ENCODE results near the gene PAF1. TPM values are rescaled to one million over a fixed set of nuclear protein-coding genes. Genes with fewer than 3 reads are reported as not detected.

Gene PAF1
- total RNA-seq, 1 experiment from 2014 or later, result 38.0 TPM

DNA sequence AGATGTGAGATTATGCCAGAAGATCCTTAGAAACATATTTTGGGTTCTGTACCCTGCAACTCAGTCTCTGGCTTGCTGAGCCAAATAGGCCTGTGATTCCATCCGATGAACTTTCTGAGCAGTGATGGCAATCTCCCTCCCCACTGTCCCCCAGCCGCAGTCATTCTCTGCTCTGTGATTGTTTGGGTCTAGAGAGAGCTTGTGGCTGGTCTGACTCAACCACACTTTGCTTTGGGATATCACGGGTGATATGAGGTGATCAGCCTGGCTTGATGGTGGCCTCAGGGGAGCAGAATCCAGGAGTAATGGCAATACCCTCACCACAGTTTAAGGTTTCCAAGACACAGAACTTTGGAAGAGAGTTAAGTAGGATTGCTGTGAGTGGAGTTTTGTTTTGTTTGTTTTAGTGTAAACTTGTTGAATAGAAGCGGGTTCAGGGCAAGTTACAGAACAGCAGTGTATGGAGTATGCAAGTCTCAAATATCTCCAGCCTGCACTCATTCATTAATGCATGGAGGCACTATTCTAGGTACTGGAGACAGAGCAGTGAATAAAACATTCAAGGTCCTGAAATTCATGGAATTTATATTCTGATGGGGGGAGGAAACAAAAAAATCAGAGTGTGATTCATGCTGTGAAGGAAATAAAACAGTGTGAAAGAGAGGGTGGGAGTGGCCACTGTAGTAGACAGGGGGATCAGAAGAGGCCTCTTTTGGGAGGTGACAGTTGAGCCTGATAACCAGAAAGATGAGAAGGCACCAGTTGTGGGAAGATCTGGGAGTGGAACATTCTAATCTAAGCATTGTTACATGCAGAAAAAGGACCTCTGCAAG, 43.4 kb downstream of the PAF1 start:
- H3K27me3 ChIP-seq (ENCODE audit: insufficient read depth, low read length), result no peaks in the 10 kb centered on the region
- H2AK5ac ChIP-seq (ENCODE audit: insufficient read length, low read length), result no peak overlapping the region
- no CpG with 5 or more reads among the region's 4 CpGs for WGBS (ENCODE audit: extremely low coverage, insufficient read length, low lambda C conversion rate)
- H3T11ph ChIP-seq (ENCODE audit: low read length), result no peak overlapping the region
- peaks cover 10 to 56% (median 41%) of the 10 kb centered on the region in 3 experiments for H3K36me3 Mint-ChIP-seq (ENCODE audit: insufficient read depth in 1 of 3, low read depth in 3 of 3)
- H2BK15ac ChIP-seq (ENCODE audit: low read depth, low read length), result no peak overlapping the region
- H3K4me2 ChIP-seq (ENCODE audit: insufficient read depth, insufficient read length, low read length), result no peak overlapping the region
- no peaks in the 10 kb centered on the region for H4K20me1 ChIP-seq (ENCODE audit: control insufficient read depth, insufficient read depth, insufficient read length)
- no peak overlapping the region for H2BK20ac ChIP-seq (ENCODE audit: low read depth, low read length, poor library complexity, severe bottlenecking)
- H4K91ac ChIP-seq (ENCODE audit: insufficient read length, low read depth, low read length), result no peak overlapping the region
- peaks cover 9% of the 10 kb centered on the region for H3K79me1 ChIP-seq (ENCODE audit: insufficient read depth, low read depth, low read length, poor library complexity, severe bottlenecking)
- H3K27me3 Mint-ChIP-seq (ENCODE audit: low read depth), result peaks cover 3% of the 10 kb centered on the region
- no peaks in the 10 kb centered on the region; the same call in 1 of the 2 replicates for H3K79me2 ChIP-seq (ENCODE audit: insufficient read depth, low read length)
- no peak overlapping the region for H2BK120ac ChIP-seq (ENCODE audit: low read depth, low read length, poor library complexity, severe bottlenecking)
- DNase-seq, result no peak
- peak overlapping the region; percentile 19 for H3K9ac ChIP-seq (ENCODE audit: extremely low read depth, insufficient read length, low read length)
- no peaks in the 10 kb centered on the region for H3K9me3 ChIP-seq (ENCODE audit: control insufficient read depth, low read depth, low read length)
- no peak overlapping the region for H3K4me3 Mint-ChIP-seq
- no peak overlapping the region for H3K4ac ChIP-seq (ENCODE audit: low read depth, low read length)
- H3K27ac Mint-ChIP-seq, result no peak overlapping the region
- H3K23me2 ChIP-seq (ENCODE audit: insufficient read length, low read depth, low read length, poor library complexity, severe bottlenecking), result peaks cover 6% of the 10 kb centered on the region
- no peak overlapping the region for H3K56ac ChIP-seq (ENCODE audit: insufficient read length, low read depth, low read length)
- no peaks in the 10 kb centered on the region for H3K4me1 ChIP-seq (ENCODE audit: insufficient read depth, low read length)
- TF ChIP-seq, protein P1, sequence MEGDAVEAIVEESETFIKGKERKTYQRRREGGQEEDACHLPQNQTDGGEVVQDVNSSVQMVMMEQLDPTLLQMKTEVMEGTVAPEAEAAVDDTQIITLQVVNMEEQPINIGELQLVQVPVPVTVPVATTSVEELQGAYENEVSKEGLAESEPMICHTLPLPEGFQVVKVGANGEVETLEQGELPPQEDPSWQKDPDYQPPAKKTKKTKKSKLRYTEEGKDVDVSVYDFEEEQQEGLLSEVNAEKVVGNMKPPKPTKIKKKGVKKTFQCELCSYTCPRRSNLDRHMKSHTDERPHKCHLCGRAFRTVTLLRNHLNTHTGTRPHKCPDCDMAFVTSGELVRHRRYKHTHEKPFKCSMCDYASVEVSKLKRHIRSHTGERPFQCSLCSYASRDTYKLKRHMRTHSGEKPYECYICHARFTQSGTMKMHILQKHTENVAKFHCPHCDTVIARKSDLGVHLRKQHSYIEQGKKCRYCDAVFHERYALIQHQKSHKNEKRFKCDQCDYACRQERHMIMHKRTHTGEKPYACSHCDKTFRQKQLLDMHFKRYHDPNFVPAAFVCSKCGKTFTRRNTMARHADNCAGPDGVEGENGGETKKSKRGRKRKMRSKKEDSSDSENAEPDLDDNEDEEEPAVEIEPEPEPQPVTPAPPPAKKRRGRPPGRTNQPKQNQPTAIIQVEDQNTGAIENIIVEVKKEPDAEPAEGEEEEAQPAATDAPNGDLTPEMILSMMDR (conservative IDR thresholded peaks at IDR 0.05), result no peak
- H4K8ac ChIP-seq (replicated peaks; ENCODE audit: insufficient read length, low read depth, low read length), result no peak overlapping the region
- H4K5ac ChIP-seq (ENCODE audit: insufficient read length, low read depth, low read length), result no peak overlapping the region
- no peak overlapping the region for H3K23ac ChIP-seq (ENCODE audit: insufficient read length, low read depth, low read length)
- no peak overlapping the region for H3K18ac ChIP-seq (ENCODE audit: insufficient read length, low read depth, low read length)
- H3K14ac ChIP-seq (ENCODE audit: insufficient read depth, low read length), result no peak overlapping the region
- H3K4me1 Mint-ChIP-seq, result peaks cover 18 to 21% of the 10 kb centered on the region in 2 experiments
- H3K9me3 Mint-ChIP-seq, result no peaks in the 10 kb centered on the region; a peak in 1 of 5 replicates
- no peak overlapping the region for H2AFZ ChIP-seq (ENCODE audit: low read length)
- H3K27ac ChIP-seq (ENCODE audit: insufficient read length, low read depth, low read length), result no peak overlapping the region
- H2BK12ac ChIP-seq (ENCODE audit: insufficient read length, low read depth, low read length), result no peak overlapping the region
- no peak overlapping the region for H2BK5ac ChIP-seq (ENCODE audit: insufficient read length, low read length)
